Measurements from ENCODE around the gene C3orf33.

DNA sequence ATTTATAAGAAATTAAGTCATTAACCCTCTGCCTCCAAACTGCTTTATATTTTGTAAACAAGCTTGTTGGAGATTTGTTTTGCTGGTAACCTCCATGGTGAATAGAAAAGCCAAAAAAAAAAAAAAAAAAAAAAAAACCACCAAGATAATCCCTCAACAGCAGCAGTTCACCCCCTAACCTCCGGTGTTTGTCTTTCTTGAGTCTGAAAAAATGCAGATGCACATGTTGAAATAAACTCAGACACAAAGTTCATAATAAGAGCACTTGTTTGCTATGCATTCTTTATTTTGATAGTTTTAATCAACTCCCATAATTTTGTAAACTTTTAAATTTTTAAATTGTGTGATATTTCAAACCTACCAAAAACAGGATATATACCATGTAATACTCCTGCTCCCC, 59.4 kb downstream of the C3orf33 start:
- TF ChIP-seq E2F3 (CRISPR knock-in tag; IDR thresholded peaks at IDR 0.05) (no peak), SNRNP70 (optimal IDR thresholded peaks at IDR 0.05; ENCODE audit: low read depth, low read length) (no peak), TOE1 (IDR thresholded peaks at IDR 0.05; ENCODE audit: borderline replicate concordance) (no peak), TOE1 (CRISPR knock-in tag; IDR thresholded peaks at IDR 0.05; ENCODE audit: borderline replicate concordance, low read depth) (no peak), SP1 (CRISPR knock-in tag; IDR thresholded peaks at IDR 0.05) (no peak), ERF (CRISPR knock-in tag; IDR thresholded peaks at IDR 0.05) (no peak), TCF7L2 (IDR thresholded peaks at IDR 0.05; ENCODE audit: low read depth, low read length) (no peak), XRCC5 (IDR thresholded peaks at IDR 0.05; ENCODE audit: low read depth, low read length) (no peak), HEY1 (CRISPR knock-in tag; IDR thresholded peaks at IDR 0.05; ENCODE audit: borderline replicate concordance) (no peak), POLR2A (conservative IDR thresholded peaks at IDR 0.05) (no peak), TBL1XR1 (IDR thresholded peaks at IDR 0.05; ENCODE audit: low read length in 2 of 2) (no peak), SETDB1 (IDR thresholded peaks at IDR 0.05; ENCODE audit: low read length) (no peak), TCF3 (CRISPR knock-in tag; IDR thresholded peaks at IDR 0.05) (no peak)
- TF ChIP-seq, protein P1, sequence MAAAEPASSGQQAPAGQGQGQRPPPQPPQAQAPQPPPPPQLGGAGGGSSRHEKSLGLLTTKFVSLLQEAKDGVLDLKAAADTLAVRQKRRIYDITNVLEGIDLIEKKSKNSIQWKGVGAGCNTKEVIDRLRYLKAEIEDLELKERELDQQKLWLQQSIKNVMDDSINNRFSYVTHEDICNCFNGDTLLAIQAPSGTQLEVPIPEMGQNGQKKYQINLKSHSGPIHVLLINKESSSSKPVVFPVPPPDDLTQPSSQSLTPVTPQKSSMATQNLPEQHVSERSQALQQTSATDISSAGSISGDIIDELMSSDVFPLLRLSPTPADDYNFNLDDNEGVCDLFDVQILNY (CRISPR knock-in tag; IDR thresholded peaks at IDR 0.05) = no peak
- TF ChIP-seq, protein P2, sequence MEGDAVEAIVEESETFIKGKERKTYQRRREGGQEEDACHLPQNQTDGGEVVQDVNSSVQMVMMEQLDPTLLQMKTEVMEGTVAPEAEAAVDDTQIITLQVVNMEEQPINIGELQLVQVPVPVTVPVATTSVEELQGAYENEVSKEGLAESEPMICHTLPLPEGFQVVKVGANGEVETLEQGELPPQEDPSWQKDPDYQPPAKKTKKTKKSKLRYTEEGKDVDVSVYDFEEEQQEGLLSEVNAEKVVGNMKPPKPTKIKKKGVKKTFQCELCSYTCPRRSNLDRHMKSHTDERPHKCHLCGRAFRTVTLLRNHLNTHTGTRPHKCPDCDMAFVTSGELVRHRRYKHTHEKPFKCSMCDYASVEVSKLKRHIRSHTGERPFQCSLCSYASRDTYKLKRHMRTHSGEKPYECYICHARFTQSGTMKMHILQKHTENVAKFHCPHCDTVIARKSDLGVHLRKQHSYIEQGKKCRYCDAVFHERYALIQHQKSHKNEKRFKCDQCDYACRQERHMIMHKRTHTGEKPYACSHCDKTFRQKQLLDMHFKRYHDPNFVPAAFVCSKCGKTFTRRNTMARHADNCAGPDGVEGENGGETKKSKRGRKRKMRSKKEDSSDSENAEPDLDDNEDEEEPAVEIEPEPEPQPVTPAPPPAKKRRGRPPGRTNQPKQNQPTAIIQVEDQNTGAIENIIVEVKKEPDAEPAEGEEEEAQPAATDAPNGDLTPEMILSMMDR (IDR thresholded peaks at IDR 0.05 in 2 of 3, conservative IDR thresholded peaks at IDR 0.05 in 1 of 3; ENCODE audit: insufficient read depth in 2 of 3, low read depth in 1 of 3, low read length in 3 of 3) = no peak
